Measurements from ENCODE around the gene KRT20. TPM values are rescaled to one million over a fixed set of nuclear protein-coding genes. Genes with fewer than 3 reads are reported as not detected.
A peak's percentile ranks its signal among the peaks of the same experiment; 100 is the strongest.

KRT20 gene
- total and polyA plus RNA-seq, 2 experiments from 2014 or later = not detected

DNA sequence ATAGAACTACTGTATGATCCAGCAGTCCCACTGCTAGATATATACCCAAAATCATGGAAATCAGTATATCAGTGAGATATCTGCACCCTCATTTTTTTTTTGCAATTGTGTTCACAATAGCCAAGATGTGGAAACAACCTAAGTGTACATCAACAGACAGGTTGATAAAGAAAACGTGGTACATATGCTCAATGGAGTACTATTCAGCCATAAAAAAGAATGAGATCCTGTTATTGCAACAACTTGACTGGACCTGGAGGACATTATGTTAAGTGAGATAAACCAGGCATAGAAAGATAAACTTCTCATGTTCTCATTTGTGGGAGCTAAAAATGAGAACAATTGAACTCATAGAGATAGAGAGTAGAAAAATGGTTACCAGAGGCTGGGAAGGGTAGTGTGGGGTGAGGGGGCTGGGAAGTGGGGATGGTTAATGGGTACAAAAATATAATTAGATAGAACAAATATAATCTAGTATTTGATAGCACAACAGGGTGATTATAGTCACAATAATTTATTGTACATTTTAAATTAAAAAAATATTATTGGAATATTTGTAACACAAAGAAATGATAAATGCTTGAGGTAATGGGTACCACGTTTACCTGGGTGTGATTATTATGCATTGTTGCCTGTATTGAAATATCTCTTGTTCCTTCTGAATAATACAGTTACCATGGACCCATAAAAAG, 54.8 kb downstream of the KRT20 start:
- TF ChIP-seq, protein P1, sequence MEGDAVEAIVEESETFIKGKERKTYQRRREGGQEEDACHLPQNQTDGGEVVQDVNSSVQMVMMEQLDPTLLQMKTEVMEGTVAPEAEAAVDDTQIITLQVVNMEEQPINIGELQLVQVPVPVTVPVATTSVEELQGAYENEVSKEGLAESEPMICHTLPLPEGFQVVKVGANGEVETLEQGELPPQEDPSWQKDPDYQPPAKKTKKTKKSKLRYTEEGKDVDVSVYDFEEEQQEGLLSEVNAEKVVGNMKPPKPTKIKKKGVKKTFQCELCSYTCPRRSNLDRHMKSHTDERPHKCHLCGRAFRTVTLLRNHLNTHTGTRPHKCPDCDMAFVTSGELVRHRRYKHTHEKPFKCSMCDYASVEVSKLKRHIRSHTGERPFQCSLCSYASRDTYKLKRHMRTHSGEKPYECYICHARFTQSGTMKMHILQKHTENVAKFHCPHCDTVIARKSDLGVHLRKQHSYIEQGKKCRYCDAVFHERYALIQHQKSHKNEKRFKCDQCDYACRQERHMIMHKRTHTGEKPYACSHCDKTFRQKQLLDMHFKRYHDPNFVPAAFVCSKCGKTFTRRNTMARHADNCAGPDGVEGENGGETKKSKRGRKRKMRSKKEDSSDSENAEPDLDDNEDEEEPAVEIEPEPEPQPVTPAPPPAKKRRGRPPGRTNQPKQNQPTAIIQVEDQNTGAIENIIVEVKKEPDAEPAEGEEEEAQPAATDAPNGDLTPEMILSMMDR (IDR thresholded peaks at IDR 0.05; ENCODE audit: low read depth, low read length) = no peak
- peaks cover 40% of the 10 kb centered on the region for H3K27me3 ChIP-seq
- H3K9me3 ChIP-seq (ENCODE audit: low read depth) = no peaks in the 10 kb centered on the region
- H3K36me3 ChIP-seq = no peaks in the 10 kb centered on the region
- DNase-seq (ENCODE audit: low read depth in 1 of 2, low spot score in 1 of 2) = no peak
- H3K4me3 ChIP-seq = no peak overlapping the region
- H3K4me1 ChIP-seq (ENCODE audit: low read depth) = peaks cover 9% of the 10 kb centered on the region
- no peak overlapping the region for H3K27ac ChIP-seq

DNA sequence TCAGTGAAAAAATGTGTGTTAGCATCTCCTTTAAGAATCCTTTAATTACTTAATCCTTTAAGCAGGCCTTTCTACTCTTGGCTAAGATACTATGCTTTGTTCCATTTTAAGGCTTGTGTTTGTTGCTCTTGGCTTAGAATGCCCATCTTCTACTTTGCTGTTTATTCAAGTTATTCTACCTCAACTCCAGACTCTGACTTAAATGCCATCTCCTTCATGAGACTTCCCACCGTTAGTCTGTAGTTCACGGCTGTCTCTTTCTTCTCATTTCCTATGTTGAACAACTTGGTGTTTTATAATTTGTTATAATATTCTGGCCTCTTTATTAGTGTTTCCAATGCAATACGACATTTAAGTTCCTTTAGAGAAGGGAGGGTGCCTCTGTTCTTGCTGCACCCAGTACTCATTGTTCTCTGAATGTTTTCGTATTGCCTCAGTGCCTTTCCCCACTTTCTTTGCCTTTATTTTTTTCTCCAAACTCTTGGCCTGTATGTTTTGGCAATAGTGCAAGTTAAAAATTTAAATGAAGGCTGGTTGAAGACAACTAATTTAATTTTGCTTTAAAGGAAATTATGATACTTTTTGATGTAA, 56.5 kb downstream of the KRT20 start:
- Histone ChIP-seq H3K4me3 (no peak overlapping the region), H3K27me3 (peaks cover 46% of the 10 kb centered on the region), H3K9me3 (ENCODE audit: low read depth) (no peaks in the 10 kb centered on the region), H3K36me3 (no peaks in the 10 kb centered on the region), H3K4me1 (ENCODE audit: low read depth) (peaks cover 9% of the 10 kb centered on the region), H3K27ac (no peak overlapping the region)
- TF ChIP-seq, protein P1 (IDR thresholded peaks at IDR 0.05; ENCODE audit: low read depth, low read length) = no peak
- no peak for DNase-seq (ENCODE audit: low read depth in 1 of 2, low spot score in 1 of 2)

DNA sequence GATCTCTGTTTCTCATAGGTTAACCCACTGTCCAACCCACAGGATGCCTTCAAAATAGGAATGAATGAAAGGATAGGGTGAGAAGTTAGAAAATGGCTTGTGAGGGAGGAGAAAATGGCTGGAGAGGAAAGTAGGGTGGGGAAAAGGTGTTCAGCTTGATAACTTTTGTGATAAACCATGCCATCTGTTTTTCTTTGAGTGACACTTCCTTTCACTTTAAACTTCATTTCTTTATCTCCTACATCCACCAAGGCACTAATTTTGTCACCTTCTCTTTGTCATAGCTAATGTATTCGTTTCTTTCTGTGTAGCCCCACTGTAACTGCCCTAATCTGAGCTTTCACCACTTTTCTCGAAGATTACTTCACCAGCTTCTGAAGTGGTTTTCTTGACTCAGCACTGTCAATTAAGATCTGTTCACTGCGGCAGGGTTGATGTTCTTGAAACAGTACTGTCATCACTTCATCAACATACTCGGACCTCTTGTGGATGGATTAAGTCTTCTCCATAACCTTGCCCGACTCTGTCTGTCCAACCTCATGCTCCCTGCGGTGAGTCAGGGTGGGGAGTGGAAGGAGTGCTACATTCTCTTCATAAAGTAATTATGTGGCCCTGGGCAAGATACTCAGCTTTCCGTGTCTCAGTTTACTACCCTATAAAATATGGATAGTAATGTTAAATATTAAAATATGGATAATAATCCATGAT, 57.1 kb downstream of the KRT20 start:
- TF ChIP-seq, protein P1 (IDR thresholded peaks at IDR 0.05; ENCODE audit: low read depth, low read length) = no peak
- no peaks in the 10 kb centered on the region for H3K9me3 ChIP-seq (ENCODE audit: low read depth)
- DNase-seq (ENCODE audit: low read depth in 1 of 2, low spot score in 1 of 2) = peak; percentile 13 to 35
- no peaks in the 10 kb centered on the region for H3K36me3 ChIP-seq
- peaks cover 42% of the 10 kb centered on the region for H3K27me3 ChIP-seq
- H3K27ac ChIP-seq = no peak overlapping the region
- no peak overlapping the region for H3K4me3 ChIP-seq
- peaks cover 9% of the 10 kb centered on the region for H3K4me1 ChIP-seq (ENCODE audit: low read depth)

Other genes with a start within 250 kb of the KRT20 start
- gene SMARCE1, start 237.4 kb downstream of the KRT20 start, total RNA-seq = 159 and 195 TPM in 2 replicates
- gene SMARCE1, start 237.4 kb downstream of the KRT20 start, polyA plus RNA-seq = 192 and 244 TPM in 2 replicates
- gene KRT222, start 220.1 kb downstream of the KRT20 start, total RNA-seq = 0.25 TPM in 1 of 2 replicates, not detected in the other
- gene KRT222, start 220.1 kb downstream of the KRT20 start, polyA plus RNA-seq = 0.29 TPM in 1 of 2 replicates, not detected in the other
- not detected in 2 replicates for gene KRT24, start 181.5 kb downstream of the KRT20 start, total RNA-seq
- not detected in 2 replicates for gene KRT24, start 181.5 kb downstream of the KRT20 start, polyA plus RNA-seq
- gene KRT25, start 129.9 kb downstream of the KRT20 start, total RNA-seq = not detected in 2 replicates
- gene KRT25, start 129.9 kb downstream of the KRT20 start, polyA plus RNA-seq = not detected in 2 replicates
- gene KRT26, start 113.0 kb downstream of the KRT20 start, total RNA-seq = not detected in 2 replicates
- not detected in 2 replicates for gene KRT26, start 113.0 kb downstream of the KRT20 start, polyA plus RNA-seq
- gene KRT27, start 102.7 kb downstream of the KRT20 start, total RNA-seq = not detected in 2 replicates
- gene KRT27, start 102.7 kb downstream of the KRT20 start, polyA plus RNA-seq = not detected in 2 replicates
- gene KRT28, start 85.3 kb downstream of the KRT20 start, total RNA-seq = not detected in 2 replicates
- gene KRT28, start 85.3 kb downstream of the KRT20 start, polyA plus RNA-seq = not detected in 2 replicates
- gene KRT10, start 62.6 kb downstream of the KRT20 start, total RNA-seq = 30.1 and 77.2 TPM in 2 replicates
- gene KRT10, start 62.6 kb downstream of the KRT20 start, polyA plus RNA-seq = 91.0 and 131 TPM in 2 replicates
- not detected in 2 replicates for gene KRT12, start 18.0 kb downstream of the KRT20 start, total RNA-seq
- not detected in 2 replicates for gene KRT12, start 18.0 kb downstream of the KRT20 start, polyA plus RNA-seq
- gene KRT23, start 52.4 kb upstream of the KRT20 start, total RNA-seq = not detected in 2 replicates
- gene KRT23, start 52.4 kb upstream of the KRT20 start, polyA plus RNA-seq = not detected in 2 replicates
- gene KRT39, start 81.7 kb upstream of the KRT20 start, total RNA-seq = not detected in 2 replicates
- gene KRT39, start 81.7 kb upstream of the KRT20 start, polyA plus RNA-seq = not detected in 2 replicates
- not detected in 2 replicates for gene KRT40, start 99.1 kb upstream of the KRT20 start, total RNA-seq
- not detected in 2 replicates for gene KRT40, start 99.1 kb upstream of the KRT20 start, polyA plus RNA-seq
- gene KRTAP3-3, start 108.9 kb upstream of the KRT20 start, total RNA-seq = not detected in 2 replicates
- not detected in 2 replicates for gene KRTAP3-3, start 108.9 kb upstream of the KRT20 start, polyA plus RNA-seq
- gene KRTAP3-2, start 114.7 kb upstream of the KRT20 start, total RNA-seq = not detected in 2 replicates
- not detected in 2 replicates for gene KRTAP3-2, start 114.7 kb upstream of the KRT20 start, polyA plus RNA-seq
- gene KRTAP3-1, start 123.9 kb upstream of the KRT20 start, total RNA-seq = not detected in 2 replicates
- not detected in 2 replicates for gene KRTAP3-1, start 123.9 kb upstream of the KRT20 start, polyA plus RNA-seq
- not detected in 2 replicates for gene KRTAP1-5, start 142.0 kb upstream of the KRT20 start, total RNA-seq
- not detected in 2 replicates for gene KRTAP1-5, start 142.0 kb upstream of the KRT20 start, polyA plus RNA-seq
- not detected in 2 replicates for gene KRTAP1-4, start 145.0 kb upstream of the KRT20 start, total RNA-seq
- gene KRTAP1-4, start 145.0 kb upstream of the KRT20 start, polyA plus RNA-seq = not detected in 2 replicates
- not detected in 2 replicates for gene KRTAP1-3, start 149.6 kb upstream of the KRT20 start, total RNA-seq
- gene KRTAP1-3, start 149.6 kb upstream of the KRT20 start, polyA plus RNA-seq = not detected in 2 replicates
- not detected in 2 replicates for gene KRTAP1-1, start 156.2 kb upstream of the KRT20 start, total RNA-seq
- gene KRTAP1-1, start 156.2 kb upstream of the KRT20 start, polyA plus RNA-seq = not detected in 2 replicates
- gene KRTAP2-1, start 162.1 kb upstream of the KRT20 start, total RNA-seq = not detected in 2 replicates
- gene KRTAP2-1, start 162.1 kb upstream of the KRT20 start, polyA plus RNA-seq = not detected in 2 replicates
- not detected in 2 replicates for gene KRTAP2-2, start 170.0 kb upstream of the KRT20 start, total RNA-seq
- gene KRTAP2-2, start 170.0 kb upstream of the KRT20 start, polyA plus RNA-seq = not detected in 2 replicates
- gene KRTAP2-3, start 174.9 kb upstream of the KRT20 start, total RNA-seq = not detected in 2 replicates
- not detected in 2 replicates for gene KRTAP2-3, start 174.9 kb upstream of the KRT20 start, polyA plus RNA-seq
- gene KRTAP2-4, start 180.6 kb upstream of the KRT20 start, total RNA-seq = not detected in 2 replicates
- not detected in 2 replicates for gene KRTAP2-4, start 180.6 kb upstream of the KRT20 start, polyA plus RNA-seq
- gene KRTAP4-7, start 198.9 kb upstream of the KRT20 start, total RNA-seq = not detected in 2 replicates
- not detected in 2 replicates for gene KRTAP4-7, start 198.9 kb upstream of the KRT20 start, polyA plus RNA-seq
- gene KRTAP4-8, start 212.9 kb upstream of the KRT20 start, total RNA-seq = not detected in 2 replicates
- not detected in 2 replicates for gene KRTAP4-8, start 212.9 kb upstream of the KRT20 start, polyA plus RNA-seq
- gene KRTAP4-16, start 217.0 kb upstream of the KRT20 start, total RNA-seq = not detected in 2 replicates
- gene KRTAP4-16, start 217.0 kb upstream of the KRT20 start, polyA plus RNA-seq = not detected in 2 replicates
- not detected in 2 replicates for gene KRTAP4-9, start 220.1 kb upstream of the KRT20 start, total RNA-seq
- not detected in 2 replicates for gene KRTAP4-9, start 220.1 kb upstream of the KRT20 start, polyA plus RNA-seq
- not detected in 2 replicates for gene KRTAP4-11, start 233.1 kb upstream of the KRT20 start, total RNA-seq
- not detected in 2 replicates for gene KRTAP4-11, start 233.1 kb upstream of the KRT20 start, polyA plus RNA-seq
- not detected in 2 replicates for gene KRTAP4-12, start 238.9 kb upstream of the KRT20 start, total RNA-seq
- not detected in 2 replicates for gene KRTAP4-12, start 238.9 kb upstream of the KRT20 start, polyA plus RNA-seq